LNCaP clone FGC (cell line): ENCODE measurements around the gene RND3.

ENCODE experiments used
- DNase-seq: peaks from one replicate; pipeline ENCODE4 v3.0.0-alpha.2; 2011; ENCODE audit warnings: low read depth
- H3K4me3 ChIP-seq: 2 replicates; pipeline ENCODE4 v1.5.1; 2011; ENCODE audit warnings: mild to moderate bottlenecking, low read depth, low read length, control low read depth
- CTCF ChIP-seq: IDR thresholded peaks from 2 replicates; pipeline ENCODE4 v1.5.1; 2012; ENCODE audit warnings: mild to moderate bottlenecking; ENCODE audit not compliant: control insufficient read depth, insufficient read depth; ENCODE audit errors: extremely low read depth

RND3 gene

GRCh38 chr2:150476809-150477302, 10.6 kb downstream of the RND3 start:
- DNase-seq, result no peak
- H3K4me3 ChIP-seq, result no peak overlapping the region
- no peak for TF ChIP-seq CTCF

DNA sequence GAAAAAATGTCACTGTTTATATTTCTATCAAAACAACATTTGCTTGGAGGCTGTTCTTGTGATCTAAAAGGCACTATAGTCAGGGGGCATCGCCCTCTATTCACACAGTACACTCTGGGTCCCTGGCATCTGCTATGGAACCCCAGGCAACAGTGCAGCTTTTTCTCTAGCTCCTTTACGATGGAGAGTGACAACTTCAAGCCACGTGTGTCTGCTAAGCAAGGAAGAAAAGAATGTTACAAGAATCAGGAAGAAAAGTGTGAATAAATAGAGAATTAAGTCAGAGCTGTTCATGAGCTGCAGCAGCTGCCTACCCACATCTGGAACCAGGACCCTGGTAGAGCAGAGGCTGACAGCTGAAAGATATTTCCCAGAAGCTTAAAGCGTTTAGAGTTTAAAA, 11.2 kb downstream of the RND3 start:
- DNase-seq, result no peak
- no peak for TF ChIP-seq CTCF
- no peak overlapping the region for H3K4me3 ChIP-seq

DNA sequence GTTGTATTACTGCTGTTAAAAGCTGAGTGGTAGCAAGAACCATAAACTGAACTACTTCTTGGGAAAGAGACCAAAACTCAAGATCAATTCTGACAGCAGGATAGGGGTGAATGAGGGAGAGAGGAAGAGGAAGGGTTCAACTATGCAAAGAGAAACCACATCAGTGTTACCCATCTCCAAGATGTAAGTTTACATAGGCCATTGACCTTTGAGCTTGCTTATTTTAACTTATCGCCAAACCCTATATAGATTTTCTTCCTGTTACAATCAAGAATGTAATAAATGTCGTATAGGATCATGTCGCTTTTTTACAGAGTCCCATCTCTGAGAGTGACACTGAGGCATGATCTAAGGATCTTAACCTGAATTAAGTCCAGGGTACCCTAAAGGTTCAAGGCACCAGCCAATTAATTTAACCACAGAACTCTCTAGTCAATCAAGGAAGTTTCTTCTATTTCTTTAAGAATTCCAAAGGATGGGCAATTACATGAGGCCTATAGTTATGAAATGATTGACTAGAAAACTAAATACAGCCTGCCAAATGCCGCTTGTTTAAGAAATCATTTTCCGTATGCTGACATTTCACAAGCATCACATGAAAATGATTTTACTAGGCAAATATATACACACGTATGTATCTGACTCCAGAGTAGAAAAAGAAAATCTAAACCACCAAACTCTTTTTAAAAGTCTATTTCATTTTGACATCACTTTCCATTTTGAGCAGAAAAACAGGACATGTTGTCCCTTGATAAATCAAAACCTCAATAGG, 11.8 kb downstream of the RND3 start:
- no peak for TF ChIP-seq CTCF
- no peak for DNase-seq
- no peak overlapping the region for H3K4me3 ChIP-seq

GRCh38 chr2:150474326-150475074, 13.0 kb downstream of the RND3 start:
- no peak for DNase-seq
- no peak for TF ChIP-seq CTCF
- H3K4me3 ChIP-seq, result no peak overlapping the region

GRCh38 chr2:150473767-150474166, 13.7 kb downstream of the RND3 start:
- no peak overlapping the region for H3K4me3 ChIP-seq
- no peak for DNase-seq
- TF ChIP-seq CTCF, result no peak

- TF ChIP-seq CTCF, result no peak
- no peak for DNase-seq
- no peak overlapping the region for H3K4me3 ChIP-seq
Observed at GRCh38 chr2:150472511-150472899, 15.0 kb downstream of the RND3 start.
